ENCODE results near the gene CDC42. TPM values are rescaled to one million over a fixed set of nuclear protein-coding genes. Genes with fewer than 3 reads are reported as not detected.

The CDC42 gene
- total and polyA plus RNA-seq, 10 of the 15 experiments (the other 5 are each of a cell fraction or from before 2014, with no cell fraction given), result 184 to 479 (median 326) TPM

GRCh38 chr1:22101995-22102394 lies 49.5 kb downstream of the CDC42 start:
- ChIA-PET CTCF (interaction anchor here (1.4 to 2.4 kb wide), 3 partner anchors 8 to 78 kb away, joined by 5 to 9 read pairs (median 6); no protein-coding TSS in a partner anchor), SMC1A (ENCODE audit: uncharacterized antibody, unreplicated experiment) (interaction anchor here (1.5 to 1.6 kb wide), 2 partner anchors 35 to 48 kb away, joined by 3 to 4 read pairs; no protein-coding TSS in a partner anchor), RAD21 (ENCODE audit: unreplicated experiment) (interaction anchor here (1.6 kb wide), 1 partner anchor 75 kb away, joined by 3 read pairs; no protein-coding TSS in a partner anchor), POLR2A (no interaction called here)
- peaks cover 3 to 18% of the 10 kb centered on the region in 2 experiments; a peak in 3 of 4 replicates for H3K36me3 ChIP-seq (ENCODE audit: control insufficient read depth in 2 of 2, insufficient read depth in 2 of 2, low read length in 1 of 2)
- ATAC-seq (no peak), FAIRE-seq (no peak), DNase-seq (ENCODE audit: low read depth, low spot score) (no peak)
- H3K27me3 ChIP-seq (replicated peaks in 1 of 2; ENCODE audit: control insufficient read depth in 2 of 2, insufficient read depth in 2 of 2, low read length in 1 of 2), result no peaks in the 10 kb centered on the region
- no peak overlapping the region for H3K4me2 ChIP-seq (ENCODE audit: control insufficient read depth, insufficient read depth)
- no peaks in the 10 kb centered on the region for H3K9me3 ChIP-seq (replicated peaks; ENCODE audit: control insufficient read depth, insufficient read depth, low read length)
- no TSS peak for BruUV-seq (replicated peaks)
- H3K79me2 ChIP-seq (ENCODE audit: control insufficient read depth, insufficient read depth, low read length), result peaks cover 17% of the 10 kb centered on the region
- in situ Hi-C loops (cut with MboI) (no loop called here), intact Hi-C loops (cut with micrococcal nuclease; ENCODE audit: unreplicated experiment) (no loop called here)
- no peak overlapping the region for H3K4me3 ChIP-seq
- TF ChIP-seq USF1 (IDR thresholded peaks at IDR 0.05; ENCODE audit: borderline replicate concordance, extremely low read length, insufficient read depth, low read depth, low read length) (no peak), NFYA (IDR thresholded peaks at IDR 0.05; ENCODE audit: borderline replicate concordance, low read depth, low read length) (no peak), ETV6 (conservative IDR thresholded peaks at IDR 0.05 in 1 of 2, IDR thresholded peaks at IDR 0.05 in 1 of 2; ENCODE audit: borderline replicate concordance in 1 of 2, low read depth in 1 of 2) (no peak), SREBF1 (IDR thresholded peaks at IDR 0.05; ENCODE audit: low read length) (no peak), NR2C1 (IDR thresholded peaks at IDR 0.05) (no peak), STAT1 (conservative IDR thresholded peaks at IDR 0.05) (no peak), TBL1XR1 (IDR thresholded peaks at IDR 0.05; ENCODE audit: low read depth, low read length) (no peak), RAD21 (IDR thresholded peaks at IDR 0.05; ENCODE audit: insufficient read depth, low read depth, low read length) (no peak), E2F8 (IDR thresholded peaks at IDR 0.05; ENCODE audit: low read depth, partially characterized antibody) (no peak), MXI1 (IDR thresholded peaks at IDR 0.05; ENCODE audit: low read depth, low read length) (no peak), FOXK2 (IDR thresholded peaks at IDR 0.05) (no peak), SMARCA5 (IDR thresholded peaks at IDR 0.05) (no peak), HCFC1 (IDR thresholded peaks at IDR 0.05; ENCODE audit: low read length) (no peak), SIN3A (IDR thresholded peaks at IDR 0.05; ENCODE audit: low read depth, low read length) (no peak), BMI1 (IDR thresholded peaks at IDR 0.05; ENCODE audit: borderline replicate concordance) (no peak), TCF3 (IDR thresholded peaks at IDR 0.05; ENCODE audit: borderline replicate concordance, insufficient read depth, low read depth, low read length) (no peak), PAX8 (IDR thresholded peaks at IDR 0.05) (no peak), SIX5 (IDR thresholded peaks at IDR 0.05; ENCODE audit: low read depth, low read length, severe bottlenecking) (no peak), ZZZ3 (IDR thresholded peaks at IDR 0.05; ENCODE audit: control insufficient read depth, insufficient read length, low read depth) (no peak)
- H3K27ac ChIP-seq (ENCODE audit: control insufficient read depth, insufficient read depth), result no peak overlapping the region
- H4K20me1 ChIP-seq (ENCODE audit: control insufficient read depth, insufficient read depth), result peaks cover 7% of the 10 kb centered on the region; the same call in 1 of the 2 replicates
- H3K9ac ChIP-seq (ENCODE audit: control insufficient read depth, insufficient read depth, low read length), result no peak overlapping the region
- 99% methylated on average over 8 of the region's 8 CpGs for WGBS (ENCODE audit: insufficient coverage, insufficient replicate concordance, low lambda C conversion rate, missing lambda C conversion rate)
- no peak overlapping the region for H2AFZ ChIP-seq (ENCODE audit: control insufficient read depth, low read depth, low read length)
- H3K4me1 ChIP-seq (ENCODE audit: control insufficient read depth, insufficient read depth, low read length), result peaks cover 28% of the 10 kb centered on the region

All from GM12878 (cell line).